HG03159 (cell line): Measurements from ENCODE around the gene AGRN.
"Not testable (repeated sequence)": the region's sequence is repeated elsewhere in the genome, so short reads cannot be mapped to it uniquely, and the experiment has no call there.

Experiments
- ATAC-seq: cut with Tn5 transposase; IDR thresholded peaks from one replicate; pipeline ENCODE4 v1.9.1; 2021; ENCODE audit warnings: mild to moderate bottlenecking, moderate library complexity; ENCODE audit not compliant: unreplicated experiment

Gene AGRN

GRCh38 chr1:999725-1000356 lies 20.1 kb upstream of the AGRN start, which contains the start of gene HES4:
Gene HES4, minus strand, starts transcription at chr1:1000097. Its CDS starts 124 bp downstream, at chr1:999973.
- no peak for ATAC-seq

GRCh38 chr1:1000357-1001056 lies 19.4 kb upstream of the AGRN start:
- ATAC-seq, result no peak

GRCh38 chr1:1001057-1001783 lies 18.7 kb upstream of the AGRN start:
- no peak for ATAC-seq

GRCh38 chr1:1003618-1004419 lies 16.1 kb upstream of the AGRN start:
- no peak for ATAC-seq

- no peak for ATAC-seq
Observed at GRCh38 chr1:1004420-1004779, 15.5 kb upstream of the AGRN start.

GRCh38 chr1:1004780-1005697 lies 14.9 kb upstream of the AGRN start:
- no peak for ATAC-seq

- no peak for ATAC-seq
Observed at GRCh38 chr1:1005774-1006304, 14.1 kb upstream of the AGRN start.

- ATAC-seq, result no peak
Observed at GRCh38 chr1:1006305-1007159, 13.4 kb upstream of the AGRN start.

GRCh38 chr1:1010131-1010530 lies 9.8 kb upstream of the AGRN start:
- ATAC-seq, result not testable (repeated sequence)

- no peak for ATAC-seq
Observed at GRCh38 chr1:1011396-1011949, 8.4 kb upstream of the AGRN start.

GRCh38 chr1:1012736-1013104 lies 7.2 kb upstream of the AGRN start:
- ATAC-seq, result not testable (repeated sequence)

- peak; percentile 76 for ATAC-seq
Observed at GRCh38 chr1:1013105-1013921, 6.6 kb upstream of the AGRN start, which contains the start of gene ISG15. Gene ISG15, plus strand, starts transcription at chr1:1013497. Its CDS starts 77 bp downstream, at chr1:1013574.

- ATAC-seq, result no peak
Observed at GRCh38 chr1:1013922-1014648, 5.8 kb upstream of the AGRN start.

GRCh38 chr1:1014799-1015681 lies 4.9 kb upstream of the AGRN start:
- ATAC-seq, result no peak

GRCh38 chr1:1017397-1018320 lies 2.3 kb upstream of the AGRN start:
- ATAC-seq, result not testable (repeated sequence)
